ENCODE results near the gene CEP192.
"Not testable (repeated sequence)": the region's sequence is repeated elsewhere in the genome, so short reads cannot be mapped to it uniquely, and the experiment has no call there.

The CEP192 gene

DNA sequence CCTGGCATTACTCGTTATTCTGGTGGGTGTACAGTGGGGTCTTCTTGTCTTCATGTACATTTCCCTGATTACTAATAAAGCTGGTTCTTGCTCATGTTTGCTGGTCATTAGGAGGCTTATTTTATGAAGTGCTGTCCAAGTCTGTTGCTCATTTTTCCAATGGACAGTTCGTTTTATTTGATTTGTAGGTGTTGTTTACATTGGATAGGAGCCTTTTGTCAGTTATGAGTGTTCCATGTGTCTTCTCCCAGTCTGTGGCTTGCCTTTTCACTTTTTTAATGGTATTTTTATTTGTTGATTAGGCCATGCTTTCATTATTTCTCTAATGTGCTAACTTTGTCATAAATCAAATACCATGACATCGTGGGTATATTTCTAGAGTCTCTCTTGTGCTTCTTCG, 51.9 kb downstream of the CEP192 start:
- FAIRE-seq (no peak), DNase-seq (ENCODE audit: insufficient read length) (no peak)
- TF ChIP-seq POLR2A (IDR thresholded peaks at IDR 0.05; ENCODE audit: low read depth, low read length) (no peak), TAF1 (IDR thresholded peaks at IDR 0.05; ENCODE audit: borderline replicate concordance, low read depth, low read length) (no peak), POLR2AphosphoS5 (IDR thresholded peaks at IDR 0.05; ENCODE audit: low read depth, low read length) (no peak)

DNA sequence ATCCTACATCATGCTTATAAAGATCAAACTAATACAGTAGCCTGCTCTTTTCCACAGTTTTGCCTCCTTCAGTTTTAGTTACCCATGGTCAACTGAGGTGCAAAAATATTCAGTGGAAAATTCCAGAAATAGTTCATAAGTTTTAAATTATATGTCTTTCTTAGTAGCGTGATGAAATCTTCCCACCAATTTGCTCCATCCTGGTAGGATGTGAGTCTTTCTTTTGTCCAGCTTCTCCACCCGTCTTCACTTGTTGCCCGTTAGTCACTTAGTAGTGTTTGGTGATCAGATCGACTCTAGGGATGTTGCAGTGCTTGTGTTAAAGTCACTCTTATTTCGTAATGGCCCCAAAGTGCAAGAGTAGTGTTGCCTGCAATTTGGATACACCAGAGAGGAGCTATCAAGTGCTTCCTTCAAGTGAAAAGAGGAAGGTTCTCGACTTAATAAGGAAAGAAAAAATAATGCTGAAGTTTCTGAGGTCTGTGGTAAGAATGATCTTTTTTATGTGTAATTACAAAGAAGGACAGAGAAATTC, 57.0 kb downstream of the CEP192 start:
- FAIRE-seq (no peak), DNase-seq (ENCODE audit: insufficient read length) (no peak)
- TF ChIP-seq POLR2A (IDR thresholded peaks at IDR 0.05; ENCODE audit: low read depth, low read length): no peak

DNA sequence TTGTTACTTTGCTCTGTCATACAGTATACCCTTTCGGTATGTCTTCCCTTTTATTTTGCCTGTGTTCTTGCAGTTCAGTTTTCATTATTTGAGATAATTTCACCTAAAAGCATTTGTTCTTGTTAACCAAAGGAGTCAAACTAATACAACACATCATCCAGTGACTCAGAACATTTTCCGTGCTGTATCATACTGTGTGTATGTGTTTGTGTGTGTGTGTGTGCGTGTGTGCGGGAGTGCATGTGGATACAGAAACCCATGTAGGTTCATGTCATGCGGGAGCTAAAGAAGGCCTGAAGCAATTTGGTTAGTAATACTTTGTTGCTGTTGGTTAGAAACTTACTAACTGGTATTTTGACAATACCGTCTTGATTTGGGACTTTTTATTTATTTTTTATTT, 60.0 kb downstream of the CEP192 start:
- no peak for TF ChIP-seq POLR2A (IDR thresholded peaks at IDR 0.05; ENCODE audit: low read depth, low read length)
- TF ChIP-seq TAF1 (IDR thresholded peaks at IDR 0.05; ENCODE audit: borderline replicate concordance, low read depth, low read length): no peak
- TF ChIP-seq POLR2AphosphoS5 (IDR thresholded peaks at IDR 0.05; ENCODE audit: low read depth, low read length): no peak
- FAIRE-seq (peak; percentile 27), DNase-seq (ENCODE audit: insufficient read length) (no peak)

DNA sequence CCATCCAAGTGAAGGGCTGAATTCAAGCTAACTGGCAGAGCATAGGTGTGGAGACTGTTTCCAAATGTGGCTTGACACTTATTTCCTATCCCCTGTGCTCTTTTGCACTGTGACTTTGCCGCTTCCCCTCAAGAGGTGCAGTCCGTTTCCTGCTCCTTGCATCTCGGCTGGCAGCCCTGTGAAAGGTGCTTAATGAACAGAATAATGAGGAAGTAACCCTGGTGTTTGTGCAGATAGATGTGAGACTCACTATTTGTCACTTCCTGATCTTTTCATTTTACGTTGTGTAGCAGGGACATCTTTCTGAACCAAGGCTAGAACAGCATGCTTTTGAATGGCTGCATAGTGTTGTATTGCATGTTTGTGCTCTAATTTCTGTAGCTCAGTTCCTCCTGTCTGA, 60.8 kb downstream of the CEP192 start:
- FAIRE-seq (peak; percentile 53), DNase-seq (ENCODE audit: insufficient read length) (no peak)
- TF ChIP-seq POLR2AphosphoS5 (IDR thresholded peaks at IDR 0.05; ENCODE audit: low read depth, low read length): no peak
- TF ChIP-seq POLR2A (IDR thresholded peaks at IDR 0.05; ENCODE audit: low read depth, low read length): no peak
- no peak for TF ChIP-seq TAF1 (IDR thresholded peaks at IDR 0.05; ENCODE audit: borderline replicate concordance, low read depth, low read length)

DNA sequence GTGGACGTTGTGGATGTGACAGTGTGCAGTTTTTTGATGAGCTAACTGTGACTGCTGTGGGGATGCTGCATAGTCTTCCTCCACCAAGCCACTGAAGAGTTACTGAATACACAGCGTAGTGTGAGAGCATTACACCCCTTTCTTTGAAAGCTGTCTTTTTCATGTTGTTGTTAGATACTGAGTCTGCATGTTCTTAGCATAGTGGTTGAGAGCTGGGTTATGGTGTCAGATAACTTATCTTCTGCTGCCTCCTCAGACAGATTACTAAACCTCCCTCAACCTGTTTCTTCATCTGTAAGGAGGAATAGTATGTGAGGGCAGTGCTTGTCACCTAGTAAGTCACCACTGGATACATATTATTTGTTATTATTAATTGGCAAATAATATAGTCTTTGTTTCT, 63.2 kb downstream of the CEP192 start:
- TF ChIP-seq TAF1 (IDR thresholded peaks at IDR 0.05; ENCODE audit: borderline replicate concordance, low read depth, low read length) (no peak), POLR2AphosphoS5 (IDR thresholded peaks at IDR 0.05; ENCODE audit: low read depth, low read length) (no peak), POLR2A (IDR thresholded peaks at IDR 0.05; ENCODE audit: low read depth, low read length) (no peak)
- no peak for DNase-seq (ENCODE audit: insufficient read length)
- FAIRE-seq: no peak

DNA sequence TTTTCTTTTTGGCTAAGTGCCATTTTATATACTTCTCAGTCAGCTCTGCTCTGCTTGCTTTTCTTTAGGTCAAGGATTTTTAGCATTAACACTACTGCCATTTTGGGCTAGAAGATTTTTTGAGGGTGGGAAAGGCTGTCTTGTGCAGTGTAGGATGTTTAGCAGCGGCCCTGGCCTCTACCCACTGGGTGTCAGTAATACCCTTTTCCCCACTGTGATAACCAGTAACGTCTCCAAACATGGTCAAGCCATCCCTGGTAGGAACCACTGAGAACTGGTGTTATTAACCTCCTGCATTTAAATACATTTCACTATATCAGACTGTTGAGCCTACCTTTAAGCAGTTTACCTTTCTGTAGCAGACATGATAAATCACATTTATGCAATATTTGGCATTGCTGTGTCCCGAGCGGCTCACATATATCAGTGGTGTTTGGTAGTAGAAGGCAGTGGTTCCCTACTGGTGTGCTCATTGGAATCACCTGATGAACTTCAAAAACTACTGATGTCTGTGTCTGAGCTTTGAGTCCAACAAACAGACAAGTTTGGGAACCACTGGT, 70.5 kb downstream of the CEP192 start:
- FAIRE-seq: no peak
- DNase-seq (ENCODE audit: insufficient read length): no peak
- TF ChIP-seq POLR2A (IDR thresholded peaks at IDR 0.05; ENCODE audit: low read depth, low read length): no peak
- no peak for TF ChIP-seq POLR2AphosphoS5 (IDR thresholded peaks at IDR 0.05; ENCODE audit: low read depth, low read length)
- TF ChIP-seq TAF1 (IDR thresholded peaks at IDR 0.05; ENCODE audit: borderline replicate concordance, low read depth, low read length): no peak

DNA sequence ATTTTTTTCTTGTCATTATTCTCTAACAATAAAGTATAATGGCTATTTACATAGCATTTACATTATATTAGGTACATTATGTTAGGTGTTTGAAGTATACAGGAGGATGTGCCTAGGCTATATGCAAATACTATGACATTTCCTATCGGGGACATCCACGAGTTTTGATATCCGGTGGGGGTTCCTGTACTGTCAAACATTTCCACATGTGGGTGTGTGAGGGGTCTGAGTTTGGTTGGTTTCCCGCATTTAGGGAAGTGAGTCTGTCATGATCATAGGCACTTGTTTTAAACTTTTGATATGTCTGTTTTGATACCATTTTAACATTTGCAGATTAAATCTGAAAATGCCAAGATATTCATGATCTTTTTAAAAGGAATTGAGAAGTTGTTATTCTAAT, 76.0 kb downstream of the CEP192 start:
- DNase-seq (ENCODE audit: insufficient read length): no peak
- FAIRE-seq: peak; percentile 9
- TF ChIP-seq TAF1 (IDR thresholded peaks at IDR 0.05; ENCODE audit: borderline replicate concordance, low read depth, low read length): no peak
- no peak for TF ChIP-seq POLR2A (IDR thresholded peaks at IDR 0.05; ENCODE audit: low read depth, low read length)
- no peak for TF ChIP-seq POLR2AphosphoS5 (IDR thresholded peaks at IDR 0.05; ENCODE audit: low read depth, low read length)

DNA sequence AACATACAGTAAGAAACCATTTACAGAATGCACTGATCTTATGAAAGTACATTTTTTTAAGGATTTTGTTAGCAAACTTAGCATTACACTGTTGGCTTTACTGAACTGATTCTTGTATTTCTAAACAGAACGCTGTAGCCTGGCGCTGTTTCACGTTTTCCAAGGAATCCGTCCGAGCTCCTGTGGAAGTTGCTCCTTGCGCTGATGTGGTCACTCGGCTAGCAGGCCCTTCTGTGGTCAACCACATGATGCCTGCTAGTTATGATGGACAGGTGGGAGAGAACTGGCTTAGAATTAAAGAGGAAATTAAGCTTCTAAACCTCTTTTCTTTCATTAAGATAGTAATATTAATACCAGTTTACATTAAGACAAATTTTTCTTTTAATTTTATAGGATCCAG, 76.8 kb downstream of the CEP192 start:
- DNase-seq (ENCODE audit: insufficient read length) (no peak), FAIRE-seq (no peak)
- TF ChIP-seq POLR2AphosphoS5 (IDR thresholded peaks at IDR 0.05; ENCODE audit: low read depth, low read length): no peak
- no peak for TF ChIP-seq POLR2A (IDR thresholded peaks at IDR 0.05; ENCODE audit: low read depth, low read length)
- TF ChIP-seq TAF1 (IDR thresholded peaks at IDR 0.05; ENCODE audit: borderline replicate concordance, low read depth, low read length): no peak

DNA sequence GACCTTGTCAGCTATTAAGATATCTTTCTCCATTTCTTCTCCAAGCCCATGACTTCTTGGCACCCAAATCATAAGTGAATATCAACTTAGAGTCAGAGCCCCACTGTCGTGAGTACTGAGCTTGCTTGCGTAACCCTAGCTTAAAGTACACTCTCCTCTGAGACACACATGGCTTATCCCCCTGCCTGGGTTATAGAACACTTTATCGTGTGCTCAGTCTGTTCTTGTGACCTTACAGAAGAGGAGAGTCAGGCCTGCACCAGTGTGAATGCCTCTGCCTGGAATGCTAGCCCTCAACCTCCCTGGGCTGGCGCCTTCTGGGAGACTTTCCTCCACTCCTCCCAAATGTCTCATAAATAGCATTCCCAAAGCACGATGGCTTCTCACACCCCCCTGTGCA, 79.3 kb downstream of the CEP192 start:
- FAIRE-seq: no peak
- no peak for TF ChIP-seq POLR2AphosphoS5 (IDR thresholded peaks at IDR 0.05; ENCODE audit: low read depth, low read length)
- no peak for TF ChIP-seq TAF1 (IDR thresholded peaks at IDR 0.05; ENCODE audit: borderline replicate concordance, low read depth, low read length)
- TF ChIP-seq POLR2A (IDR thresholded peaks at IDR 0.05; ENCODE audit: low read depth, low read length): no peak

DNA sequence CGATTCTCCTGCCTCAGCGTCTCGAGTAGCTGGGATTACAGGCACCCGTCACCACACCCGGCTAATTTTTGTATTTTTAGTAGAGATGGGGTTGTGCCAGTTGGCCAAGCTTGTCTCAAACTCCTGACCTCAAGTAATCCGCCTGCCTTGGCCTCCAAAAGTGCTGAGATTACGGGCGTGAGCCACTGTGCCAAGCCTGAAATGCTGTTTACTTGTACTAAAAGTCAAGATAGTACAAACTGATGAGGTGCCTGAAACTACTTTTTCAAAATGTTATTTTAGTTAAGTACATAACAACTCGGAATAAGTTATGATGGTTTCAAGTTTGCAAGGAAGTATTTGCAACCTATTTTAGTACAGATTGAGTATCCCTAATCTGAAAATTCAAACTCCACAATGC, 85.7 kb downstream of the CEP192 start:
- no peak for FAIRE-seq

More for the DNA sequence above, 79.3 kb downstream of the CEP192 start:
- no peak for DNase-seq (ENCODE audit: insufficient read length)

DNA sequence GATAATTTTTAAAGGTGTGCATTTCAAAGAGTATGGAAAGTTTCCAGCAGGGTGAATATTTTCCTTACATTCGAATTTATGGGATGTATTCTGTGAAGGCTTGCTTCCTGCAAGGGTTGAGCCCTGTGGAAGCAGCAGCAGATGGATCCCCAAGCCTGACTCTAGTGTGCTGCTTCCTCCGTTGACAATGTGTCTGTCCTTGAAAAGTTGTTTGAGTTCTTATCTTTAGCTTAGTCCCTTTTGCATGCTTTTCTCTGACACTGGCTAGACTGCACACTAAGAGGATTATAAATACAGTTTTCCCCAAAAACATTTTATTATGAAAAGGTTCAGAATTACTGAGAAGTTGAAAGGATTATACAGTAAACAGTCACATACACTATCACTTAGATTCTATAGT, 86.3 kb downstream of the CEP192 start:
- DNase-seq (ENCODE audit: insufficient read length) (no peak), FAIRE-seq (no peak)
- no peak for TF ChIP-seq POLR2A (IDR thresholded peaks at IDR 0.05; ENCODE audit: low read depth, low read length)
- TF ChIP-seq POLR2AphosphoS5 (IDR thresholded peaks at IDR 0.05; ENCODE audit: low read depth, low read length): no peak
- TF ChIP-seq TAF1 (IDR thresholded peaks at IDR 0.05; ENCODE audit: borderline replicate concordance, low read depth, low read length): no peak

More for the DNA sequence above, 85.7 kb downstream of the CEP192 start:
- no peak for DNase-seq (ENCODE audit: insufficient read length)
- no peak for TF ChIP-seq POLR2AphosphoS5 (IDR thresholded peaks at IDR 0.05; ENCODE audit: low read depth, low read length)
- no peak for TF ChIP-seq TAF1 (IDR thresholded peaks at IDR 0.05; ENCODE audit: borderline replicate concordance, low read depth, low read length)
- no peak for TF ChIP-seq POLR2A (IDR thresholded peaks at IDR 0.05; ENCODE audit: low read depth, low read length)

DNA sequence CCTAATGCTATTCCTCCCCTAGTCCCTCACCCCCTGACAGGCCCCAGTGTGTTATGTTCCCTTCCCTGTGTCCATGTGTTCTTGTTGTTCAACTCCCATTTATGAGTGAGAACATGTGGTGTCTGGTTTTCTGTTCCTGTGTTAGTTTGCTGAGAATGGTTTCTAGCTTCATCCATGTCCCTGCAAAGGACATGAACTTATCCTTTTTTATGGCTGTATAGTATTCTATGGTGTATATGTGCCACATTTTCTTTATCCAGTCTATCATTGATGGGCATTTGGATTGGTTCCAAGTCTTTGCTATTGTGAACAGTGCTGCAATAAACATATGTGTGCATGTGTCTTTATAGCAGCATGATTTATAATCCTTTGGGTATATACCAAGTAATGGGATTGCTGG, 86.9 kb downstream of the CEP192 start:
- not testable (repeated sequence) for FAIRE-seq; DNase-seq (ENCODE audit: insufficient read length)

DNA sequence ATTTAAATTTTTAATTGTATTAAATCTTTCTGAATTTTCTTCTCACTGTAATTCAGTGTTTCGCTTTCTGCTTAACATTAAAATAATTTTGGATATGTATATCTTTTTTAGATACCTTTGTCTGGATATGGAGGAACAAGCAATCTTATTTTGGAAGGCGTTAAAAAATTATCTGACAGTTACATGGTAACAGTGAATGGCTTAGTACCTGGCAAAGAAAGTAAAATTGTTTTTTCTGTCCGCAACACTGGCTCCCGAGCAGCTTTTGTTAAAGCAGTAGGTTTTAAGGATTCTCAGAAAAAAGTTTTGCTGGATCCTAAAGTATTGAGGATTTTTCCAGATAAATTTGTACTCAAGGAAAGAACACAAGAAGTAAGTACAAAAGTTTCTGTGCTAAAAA, 95.7 kb downstream of the CEP192 start:
- FAIRE-seq: no peak
- TF ChIP-seq POLR2A (IDR thresholded peaks at IDR 0.05; ENCODE audit: low read depth, low read length) (no peak), TAF1 (IDR thresholded peaks at IDR 0.05; ENCODE audit: borderline replicate concordance, low read depth, low read length) (no peak), POLR2AphosphoS5 (IDR thresholded peaks at IDR 0.05; ENCODE audit: low read depth, low read length) (no peak)

More for the DNA sequence above, 95.7 kb downstream of the CEP192 start:
- DNase-seq (ENCODE audit: insufficient read length): no peak
